Neural cell (in vitro differentiated cells): ENCODE data around the gene MICB.
"Not testable (repeated sequence)": the region's sequence is repeated elsewhere in the genome, so short reads cannot be mapped to it uniquely, and the experiment has no call there.

Experiments
- CTCF ChIP-seq: fragments of 450-650 bp; IDR thresholded peaks from 2 replicates; pipeline ENCODE4 v1.5.1; 2014; ENCODE audit warnings: antibody characterized with exemption, mild to moderate bottlenecking, moderate library complexity; ENCODE audit not compliant: poor library complexity, severe bottlenecking
- RAD21 ChIP-seq: fragments of 450-650 bp; conservative IDR thresholded peaks from 2 replicates; pipeline ENCODE4 v1.6.1; 2014; ENCODE audit warnings: antibody characterized with exemption, mild to moderate bottlenecking, moderate library complexity
- REST ChIP-seq: IDR thresholded peaks from 2 replicates; pipeline ENCODE4 v1.6.1; 2012; ENCODE audit warnings: borderline replicate concordance

DNA sequence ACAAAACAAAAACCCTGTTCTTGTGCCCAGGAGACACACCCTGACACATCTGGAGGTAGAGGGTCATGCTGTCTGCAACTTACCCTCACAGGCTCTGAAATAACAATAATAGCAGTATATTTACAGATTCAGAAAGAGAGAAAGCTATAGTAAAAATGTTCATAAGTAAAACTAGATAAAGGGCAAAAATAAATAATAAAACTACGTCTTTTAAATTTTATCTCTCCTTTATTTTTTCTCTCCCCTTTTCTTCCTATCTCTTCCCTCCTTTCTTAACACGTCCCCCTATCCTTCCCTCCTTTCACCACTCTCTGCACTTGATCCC, 4.4 kb upstream of the MICB start:
- TF ChIP-seq CTCF, REST, RAD21: not testable (repeated sequence)
